ENCODE results near the gene KRT40.

DNA sequence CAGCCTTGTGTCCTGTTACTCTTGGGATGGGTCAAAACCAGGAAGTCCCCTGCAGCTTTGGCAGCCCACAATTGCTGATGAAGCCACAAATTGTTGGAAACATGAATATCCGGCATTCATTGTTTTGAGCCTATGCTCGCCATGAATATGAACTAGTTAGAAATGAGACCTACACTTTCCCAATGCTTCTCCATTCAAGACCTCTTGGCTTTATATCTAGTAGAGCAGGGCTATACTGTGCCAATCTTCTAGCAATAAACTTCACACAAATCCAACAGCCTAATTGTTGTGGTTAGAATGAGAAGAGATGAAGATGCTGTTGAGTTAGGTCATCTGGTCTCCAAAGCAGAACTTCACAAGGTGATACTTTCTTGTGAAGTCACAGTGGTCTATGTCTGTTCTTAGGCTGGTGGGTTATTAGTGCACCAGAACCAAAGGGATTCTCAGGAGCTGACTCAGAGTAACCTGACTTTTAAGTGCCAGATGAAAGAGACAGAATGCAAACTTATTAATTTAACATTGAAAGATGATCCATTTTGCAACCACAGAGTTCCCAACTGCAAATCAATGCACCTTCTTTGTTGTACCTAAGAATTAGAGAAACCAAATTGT is 33.0 kb downstream of the KRT40 start:
- TF ChIP-seq, protein P1, sequence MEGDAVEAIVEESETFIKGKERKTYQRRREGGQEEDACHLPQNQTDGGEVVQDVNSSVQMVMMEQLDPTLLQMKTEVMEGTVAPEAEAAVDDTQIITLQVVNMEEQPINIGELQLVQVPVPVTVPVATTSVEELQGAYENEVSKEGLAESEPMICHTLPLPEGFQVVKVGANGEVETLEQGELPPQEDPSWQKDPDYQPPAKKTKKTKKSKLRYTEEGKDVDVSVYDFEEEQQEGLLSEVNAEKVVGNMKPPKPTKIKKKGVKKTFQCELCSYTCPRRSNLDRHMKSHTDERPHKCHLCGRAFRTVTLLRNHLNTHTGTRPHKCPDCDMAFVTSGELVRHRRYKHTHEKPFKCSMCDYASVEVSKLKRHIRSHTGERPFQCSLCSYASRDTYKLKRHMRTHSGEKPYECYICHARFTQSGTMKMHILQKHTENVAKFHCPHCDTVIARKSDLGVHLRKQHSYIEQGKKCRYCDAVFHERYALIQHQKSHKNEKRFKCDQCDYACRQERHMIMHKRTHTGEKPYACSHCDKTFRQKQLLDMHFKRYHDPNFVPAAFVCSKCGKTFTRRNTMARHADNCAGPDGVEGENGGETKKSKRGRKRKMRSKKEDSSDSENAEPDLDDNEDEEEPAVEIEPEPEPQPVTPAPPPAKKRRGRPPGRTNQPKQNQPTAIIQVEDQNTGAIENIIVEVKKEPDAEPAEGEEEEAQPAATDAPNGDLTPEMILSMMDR (IDR thresholded peaks at IDR 0.05; ENCODE audit: low read depth, low read length) = no peak
- TF ChIP-seq EZH2phosphoT487 (IDR thresholded peaks at IDR 0.05; ENCODE audit: low read depth) = no peak
